ENCODE measurements around the gene LBHD2. TPM values are rescaled to one million over a fixed set of nuclear protein-coding genes. Genes with fewer than 3 reads are reported as not detected.

LBHD2 gene
- polyA plus RNA-seq, 1 donor (not counting 4 experiments of a cell fraction or from before 2014, with no cell fraction given), result not detected

- Histone ChIP-seq H3K9me3 (ENCODE audit: control insufficient read depth, low read depth, low read length) (no peaks in the 10 kb centered on the region), H4K20me1 (ENCODE audit: control insufficient read depth, extremely low read depth, insufficient read depth, low read length) (no peaks in the 10 kb centered on the region), H2AFZ (ENCODE audit: control insufficient read depth, low read length) (no peak overlapping the region), H3K79me2 (ENCODE audit: control insufficient read depth, insufficient read depth, low read length) (no peaks in the 10 kb centered on the region), H3K4me3 (ENCODE audit: control insufficient read depth in 2 of 3, extremely low read depth in 1 of 3, insufficient read depth in 2 of 3, low read depth in 1 of 3, low read length in 3 of 3) (no peak overlapping the region), H3K27me3 (ENCODE audit: control insufficient read depth, extremely low read depth, insufficient read depth, low read length) (peaks cover 25% of the 10 kb centered on the region), H3K4me2 (ENCODE audit: control insufficient read depth, extremely low read depth, insufficient read depth, low read depth, low read length) (no peak overlapping the region), H3K4me1 (ENCODE audit: control insufficient read depth, extremely low read depth, insufficient read depth, low read length) (no peaks in the 10 kb centered on the region), H3K9me1 (ENCODE audit: control insufficient read depth, extremely low read depth, insufficient read depth, low read length) (no peaks in the 10 kb centered on the region), H3K9ac (ENCODE audit: control insufficient read depth, extremely low read depth, insufficient read depth, low read length) (no peak overlapping the region), H3K36me3 (ENCODE audit: control insufficient read depth in 2 of 2, extremely low read depth in 1 of 2, insufficient read depth in 2 of 2, low read length in 2 of 2) (no peaks in the 10 kb centered on the region), H3K27ac (ENCODE audit: control insufficient read depth, insufficient read depth, low read length) (no peak overlapping the region)
- DNase-seq (ENCODE audit: low read depth, low spot score), result no peak
- no peak for TF ChIP-seq CTCF (optimal IDR thresholded peaks at IDR 0.05 in 1 of 3, IDR thresholded peaks at IDR 0.05 in 1 of 3, conservative IDR thresholded peaks at IDR 0.05 in 1 of 3; ENCODE audit: extremely low read depth in 1 of 3, insufficient read depth in 2 of 3, low read length in 3 of 3)
- TF ChIP-seq EZH2 (IDR thresholded peaks at IDR 0.05; ENCODE audit: low read length), result no peak
- dilution Hi-C loops (cut with MboI; ENCODE audit: extremely low pct_ligation_motif_present, low sequenced_read_pairs), result no loop called here
- FAIRE-seq, result no peak
These were observed 28.6 kb downstream of the LBHD2 start for GRCh38 chr14:103112400-103113243.

GRCh38 chr14:103113303-103113702, 29.3 kb downstream of the LBHD2 start:
- Histone ChIP-seq H3K9ac (ENCODE audit: control insufficient read depth, extremely low read depth, insufficient read depth, low read length) (no peak overlapping the region), H3K4me1 (ENCODE audit: control insufficient read depth, extremely low read depth, insufficient read depth, low read length) (no peaks in the 10 kb centered on the region), H3K4me2 (ENCODE audit: control insufficient read depth, extremely low read depth, insufficient read depth, low read depth, low read length) (no peak overlapping the region), H3K36me3 (ENCODE audit: control insufficient read depth in 2 of 2, extremely low read depth in 1 of 2, insufficient read depth in 2 of 2, low read length in 2 of 2) (no peaks in the 10 kb centered on the region), H2AFZ (ENCODE audit: control insufficient read depth, low read length) (no peak overlapping the region), H3K27ac (ENCODE audit: control insufficient read depth, insufficient read depth, low read length) (no peak overlapping the region), H4K20me1 (ENCODE audit: control insufficient read depth, extremely low read depth, insufficient read depth, low read length) (no peaks in the 10 kb centered on the region), H3K79me2 (ENCODE audit: control insufficient read depth, insufficient read depth, low read length) (no peaks in the 10 kb centered on the region), H3K4me3 (ENCODE audit: control insufficient read depth in 2 of 3, extremely low read depth in 1 of 3, insufficient read depth in 2 of 3, low read depth in 1 of 3, low read length in 3 of 3) (no peak overlapping the region), H3K9me3 (ENCODE audit: control insufficient read depth, low read depth, low read length) (no peaks in the 10 kb centered on the region), H3K27me3 (ENCODE audit: control insufficient read depth, extremely low read depth, insufficient read depth, low read length) (peaks cover 21% of the 10 kb centered on the region), H3K9me1 (ENCODE audit: control insufficient read depth, extremely low read depth, insufficient read depth, low read length) (no peaks in the 10 kb centered on the region)
- DNase-seq (ENCODE audit: low read depth, low spot score) (no peak), FAIRE-seq (no peak)
- dilution Hi-C loops (cut with MboI; ENCODE audit: extremely low pct_ligation_motif_present, low sequenced_read_pairs), result no loop called here
- TF ChIP-seq EZH2 (IDR thresholded peaks at IDR 0.05; ENCODE audit: low read length) (no peak), CTCF (optimal IDR thresholded peaks at IDR 0.05 in 1 of 3, IDR thresholded peaks at IDR 0.05 in 1 of 3, conservative IDR thresholded peaks at IDR 0.05 in 1 of 3; ENCODE audit: extremely low read depth in 1 of 3, insufficient read depth in 2 of 3, low read length in 3 of 3) (no peak)

All from keratinocyte (primary cell).